Hepatic stellate cell (primary cell): Measurements from ENCODE around the gene PRDM16.

Experiments
- DNase-seq: peaks from one replicate; pipeline ENCODE4 v3.0.0; 2011; ENCODE audit warnings: low spot score

The PRDM16 gene

GRCh38 chr1:3339856-3340255 lies 270.9 kb downstream of the PRDM16 start:
- DNase-seq, result no peak

DNA sequence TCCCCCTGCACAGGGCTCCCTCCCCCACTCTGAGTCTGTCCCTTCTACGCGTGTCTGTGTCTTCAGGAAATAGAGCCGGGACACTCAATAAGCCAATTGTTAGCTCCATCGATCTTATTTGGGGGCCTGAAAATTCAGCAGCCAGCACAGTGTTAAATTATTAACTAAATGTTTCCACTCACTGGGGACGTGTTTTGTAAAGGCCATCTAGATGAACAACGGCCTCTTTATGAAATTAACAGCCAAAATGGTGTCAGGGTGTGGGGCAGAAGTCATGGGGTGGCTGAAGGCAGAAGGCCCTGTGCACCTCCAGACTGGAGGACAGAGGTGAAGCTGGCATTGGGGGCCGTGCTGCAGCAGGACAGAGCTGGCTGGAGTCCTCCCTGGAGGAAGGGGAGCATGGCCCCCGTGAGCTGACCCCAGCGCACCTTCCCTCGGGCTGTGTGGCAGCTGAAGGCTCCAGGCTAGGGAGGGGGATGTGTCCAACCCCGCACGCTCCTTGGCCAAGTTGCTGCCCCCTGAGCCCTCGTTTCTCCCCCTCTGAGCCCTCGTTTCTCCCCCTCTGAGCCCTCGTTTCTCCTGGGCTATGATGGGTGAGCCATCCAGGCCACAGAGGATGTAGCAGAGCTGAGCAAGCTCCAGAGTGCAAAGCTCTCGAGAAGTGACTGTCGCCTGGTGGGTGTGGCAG lies 271.7 kb downstream of the PRDM16 start:
- no peak for DNase-seq

GRCh38 chr1:3341236-3341994 lies 272.4 kb downstream of the PRDM16 start:
- no peak for DNase-seq

GRCh38 chr1:3342960-3343359 lies 274.0 kb downstream of the PRDM16 start:
- no peak for DNase-seq

DNA sequence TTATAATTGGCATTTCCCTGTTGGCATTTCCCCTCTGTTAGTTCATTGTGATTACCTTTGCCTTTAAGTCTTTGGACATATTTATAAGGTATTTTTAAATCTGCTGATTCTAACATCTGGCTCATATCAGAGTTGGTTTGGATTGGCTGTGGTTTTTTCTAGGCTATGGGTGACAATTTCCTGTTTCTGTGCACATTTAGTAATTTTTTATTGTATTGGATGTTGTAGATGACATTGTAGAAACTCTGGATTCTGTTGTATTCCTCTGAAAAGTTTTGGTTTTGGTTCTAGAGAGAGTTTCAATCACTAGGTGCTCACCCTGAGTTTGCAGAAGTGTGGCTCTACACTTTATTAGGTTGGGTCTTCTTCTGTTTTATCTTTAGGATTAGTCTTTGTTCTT lies 275.4 kb downstream of the PRDM16 start:
- DNase-seq, result no peak

DNA sequence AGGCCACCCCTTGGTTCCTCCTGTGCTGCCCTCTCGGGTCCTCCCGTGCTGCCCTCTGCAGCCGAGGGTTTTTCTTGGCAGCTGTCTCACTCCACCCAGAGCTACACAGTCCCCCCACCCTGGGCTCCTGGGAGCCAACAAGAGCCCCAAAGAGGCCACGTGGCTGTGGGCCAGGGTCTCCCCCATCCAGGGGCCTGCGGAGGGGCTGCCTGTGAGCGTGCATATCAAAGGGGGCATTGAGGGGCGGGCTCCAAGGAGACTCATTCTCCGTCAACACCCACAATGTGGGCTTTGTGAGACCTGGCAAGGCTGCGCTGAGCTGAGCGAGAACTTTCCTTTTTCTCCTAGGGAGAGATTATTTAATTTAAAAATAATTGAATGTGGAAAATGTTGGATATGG lies 276.8 kb downstream of the PRDM16 start:
- no peak for DNase-seq

- DNase-seq, result no peak
Measured at GRCh38 chr1:3346478-3346877, 277.5 kb downstream of the PRDM16 start.

- DNase-seq, result no peak
Measured at GRCh38 chr1:3347257-3348020, 278.4 kb downstream of the PRDM16 start.

- DNase-seq, result no peak
Measured at GRCh38 chr1:3348196-3348865, 279.3 kb downstream of the PRDM16 start.

DNA sequence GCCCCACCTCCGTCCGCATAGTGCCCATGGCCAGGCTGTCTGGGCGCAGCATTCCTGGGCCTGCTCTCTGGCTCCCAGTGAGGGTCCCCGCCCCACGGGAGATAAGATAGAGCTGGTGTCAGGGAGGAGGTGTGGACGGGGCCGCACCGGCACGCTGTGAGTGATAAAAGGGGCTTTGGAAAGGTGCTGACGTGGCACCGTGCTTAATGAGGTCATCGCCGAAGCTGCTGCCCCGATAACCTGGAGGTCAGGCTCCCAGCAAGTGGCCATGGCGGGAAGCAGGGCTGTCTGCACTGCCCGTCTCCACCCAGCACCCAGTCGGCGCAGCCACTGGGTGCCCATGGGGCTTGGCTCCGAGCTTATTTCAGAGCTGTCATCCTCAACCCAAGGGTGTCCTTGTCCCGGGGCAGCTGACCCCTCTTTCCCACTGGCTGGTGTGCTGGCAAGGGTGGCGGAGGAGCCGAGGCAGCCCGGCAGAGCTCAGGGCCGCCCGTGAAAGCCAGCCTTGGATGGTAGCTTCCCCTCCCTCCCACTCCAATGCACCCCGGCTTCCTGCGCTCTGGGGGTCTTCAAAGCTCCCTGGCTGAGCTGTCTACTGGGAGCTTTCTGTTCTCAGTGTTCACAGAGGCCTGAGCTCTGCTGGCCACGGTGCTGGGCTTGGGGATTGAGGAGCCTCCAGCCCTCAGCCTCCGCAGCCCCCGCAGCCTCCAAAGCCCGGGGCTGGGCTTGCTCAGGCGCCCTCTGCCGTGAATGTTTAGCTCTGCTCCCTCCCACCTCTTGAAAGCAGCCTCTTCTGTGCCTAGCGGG lies 280.4 kb downstream of the PRDM16 start:
- DNase-seq, result peak; percentile 56

DNA sequence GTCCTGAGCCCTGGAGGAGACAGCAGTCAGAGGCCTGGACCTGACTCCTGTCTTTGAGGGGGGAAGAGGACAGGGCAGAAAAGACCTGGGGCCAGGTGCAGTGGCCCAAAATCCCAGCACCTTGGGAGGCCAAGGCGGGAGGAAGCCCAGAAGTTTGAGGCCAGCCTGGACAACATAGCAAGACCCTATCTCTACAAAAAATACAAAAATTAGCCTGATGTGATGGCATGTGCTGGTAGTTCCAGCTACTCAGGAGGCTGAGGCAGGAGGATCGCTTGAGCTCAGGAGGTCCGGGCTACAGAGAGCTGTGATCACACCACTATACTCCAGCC lies 280.9 kb downstream of the PRDM16 start:
- DNase-seq, result no peak

DNA sequence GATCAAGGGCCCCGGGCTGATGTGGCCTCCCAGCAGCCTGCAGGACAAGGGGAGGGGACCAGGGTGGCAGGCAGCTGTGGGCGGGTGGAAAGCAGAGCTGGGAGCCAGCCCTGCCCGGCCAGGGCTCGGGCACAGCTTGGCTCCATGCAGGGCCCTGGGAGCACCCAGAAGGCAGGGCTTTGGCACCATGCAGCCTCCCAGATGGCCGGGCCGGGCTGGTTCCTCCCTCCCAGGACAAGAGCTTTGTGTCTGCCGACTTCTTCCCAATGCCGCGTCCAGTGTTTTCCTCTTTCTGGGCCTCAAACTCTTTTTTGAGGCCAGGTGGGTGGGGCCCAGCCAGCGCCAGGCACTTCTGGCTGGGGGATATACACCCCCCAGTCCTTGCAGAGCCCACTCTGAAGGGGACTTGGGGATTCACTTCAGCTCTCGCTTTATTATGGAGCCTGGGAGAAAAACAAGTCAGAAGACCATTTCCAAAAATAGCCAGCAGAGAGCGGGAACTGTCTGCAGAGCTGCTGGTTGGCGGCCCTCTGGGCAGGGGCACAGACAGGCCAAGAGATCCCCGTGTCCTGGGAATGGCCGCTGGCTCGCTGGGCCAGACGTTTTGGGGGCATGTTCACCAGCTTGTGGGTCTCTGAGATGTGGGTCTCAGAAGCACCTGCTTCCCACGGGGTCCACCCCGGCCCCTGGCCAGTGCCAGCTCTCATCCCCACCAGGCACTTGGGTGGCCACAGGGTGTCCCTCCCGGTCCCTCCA lies 281.7 kb downstream of the PRDM16 start:
- peak; percentile 50 for DNase-seq

GRCh38 chr1:3351449-3352298 lies 282.7 kb downstream of the PRDM16 start:
- no peak for DNase-seq

DNA sequence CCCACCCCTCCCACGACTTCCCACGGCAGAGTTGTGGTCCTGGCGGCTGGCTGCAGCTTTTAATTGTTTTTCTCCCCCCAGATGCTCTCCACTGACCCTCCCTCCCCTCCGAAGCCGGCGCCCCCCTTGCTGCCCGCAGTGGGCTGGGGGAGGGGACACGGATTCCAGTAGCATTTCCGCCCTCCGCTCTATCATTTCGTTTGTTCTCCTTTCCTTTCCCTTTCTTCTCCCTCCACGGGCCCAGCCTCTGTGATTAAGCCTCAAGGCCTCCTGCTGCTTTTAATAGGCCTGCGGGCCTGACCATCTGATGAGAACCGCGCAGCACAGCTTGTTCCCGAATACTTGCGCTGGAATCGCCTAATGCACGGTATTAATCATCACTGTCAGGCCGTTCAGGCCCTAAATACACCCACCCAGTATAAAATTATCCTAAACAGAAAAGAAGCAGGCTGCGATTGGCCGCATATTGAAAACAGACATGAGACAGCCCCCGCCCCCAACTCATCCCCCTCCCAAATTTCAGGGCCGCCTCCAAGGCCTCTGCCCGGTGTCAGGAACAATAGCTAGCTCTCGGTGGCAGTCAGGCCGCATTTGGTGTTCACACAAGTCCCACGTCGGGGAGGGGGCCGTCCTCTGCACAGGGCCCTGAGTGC lies 283.4 kb downstream of the PRDM16 start:
- DNase-seq, result peak; percentile 92

GRCh38 chr1:3352952-3353331 lies 283.9 kb downstream of the PRDM16 start:
- DNase-seq, result peak; percentile 56

GRCh38 chr1:3353876-3354275 lies 284.9 kb downstream of the PRDM16 start:
- no peak for DNase-seq

GRCh38 chr1:3355089-3355488 lies 286.1 kb downstream of the PRDM16 start:
- DNase-seq, result no peak

DNA sequence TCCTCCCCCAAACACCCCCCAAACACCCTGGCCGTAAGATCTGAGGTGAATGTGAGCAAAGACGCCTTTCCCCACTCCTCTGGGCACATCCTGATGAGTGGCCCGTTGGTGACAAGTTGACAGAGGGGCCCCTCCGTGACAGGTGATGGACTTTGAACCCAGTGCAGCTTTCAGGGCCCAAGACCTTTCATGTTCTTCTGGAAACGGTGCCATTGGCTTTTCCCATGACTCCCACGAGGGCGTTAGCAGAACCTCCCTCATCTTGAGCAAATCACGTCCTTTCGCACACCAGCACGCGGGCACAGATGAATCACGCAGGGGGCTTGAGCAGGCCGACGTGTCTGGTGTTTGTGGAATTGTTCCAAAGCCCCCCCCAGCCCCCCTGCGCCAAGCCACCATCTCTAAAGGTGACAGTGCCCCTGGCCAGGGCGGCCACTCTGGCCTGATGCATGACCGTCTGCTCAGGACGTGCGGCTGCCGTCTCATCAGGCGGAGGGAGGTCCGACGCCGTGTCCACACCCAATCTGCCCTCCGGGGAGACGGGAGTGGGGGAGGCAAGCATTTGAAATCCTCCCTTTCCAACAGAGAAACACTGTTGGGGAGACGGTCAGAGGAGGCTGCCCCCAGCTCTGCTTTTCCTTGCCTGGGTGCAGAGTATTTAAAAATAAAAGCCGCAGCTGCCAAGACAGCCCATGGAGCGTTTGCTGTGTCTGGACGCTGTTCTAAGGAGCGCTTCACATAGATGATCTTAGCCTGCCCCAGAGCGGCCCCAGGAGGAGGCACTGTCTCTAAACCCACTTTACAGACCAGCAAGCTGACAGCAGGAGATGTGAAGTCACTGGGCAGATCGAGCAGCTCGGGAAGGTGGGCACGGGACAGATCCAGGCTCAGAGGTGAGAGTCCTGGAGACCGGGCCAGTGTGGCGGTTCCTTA lies 287.2 kb downstream of the PRDM16 start:
- DNase-seq, result no peak
